ACC112 (cell line): Measurements from ENCODE around the gene C1QA.
"Not testable (repeated sequence)": the region's sequence is repeated elsewhere in the genome, so short reads cannot be mapped to it uniquely, and the experiment has no call there.

ENCODE experiments used
- H2AFZ ChIP-seq: fragments of 200-600 bp; sonication (generic); one replicate; pipeline ENCODE4 v1.6.0; 2017; ENCODE audit warnings: antibody characterized with exemption, low read length; ENCODE audit not compliant: unreplicated experiment
- H3K27ac ChIP-seq: fragments of 200-600 bp; sonication (generic); 2 replicates; pipeline ENCODE4 v1.5.1; 2014; ENCODE audit warnings: low read depth, mild to moderate bottlenecking, antibody characterized with exemption, low read length, moderate library complexity
- H3K27me3 ChIP-seq: fragments of 200-600 bp; sonication (generic); 2 replicates; pipeline ENCODE4 v1.6.1; 2014; ENCODE audit warnings: mild to moderate bottlenecking, antibody characterized with exemption, low read length, moderate library complexity, mixed read lengths; ENCODE audit not compliant: insufficient read depth
- H3K36me3 ChIP-seq: fragments of 200-600 bp; sonication (generic); 2 replicates; pipeline ENCODE4 v1.6.1; 2016; ENCODE audit warnings: mild to moderate bottlenecking, antibody characterized with exemption, low read length, moderate library complexity, mixed read lengths; ENCODE audit not compliant: insufficient read depth
- H3K4me1 ChIP-seq: fragments of 200-600 bp; sonication (generic); one replicate; pipeline ENCODE4 v1.6.1; 2016; ENCODE audit warnings: low read length, mixed read lengths; ENCODE audit not compliant: insufficient read depth, unreplicated experiment, control insufficient read depth
- H3K4me3 ChIP-seq: fragments of 200-600 bp; sonication (generic); 2 replicates; pipeline ENCODE4 v1.5.1; 2014; ENCODE audit warnings: mild to moderate bottlenecking, low read depth, low read length
- H3K79me2 ChIP-seq: fragments of 200-600 bp; sonication (generic); one replicate; pipeline ENCODE4 v1.6.0; 2016; ENCODE audit warnings: low read length; ENCODE audit not compliant: control insufficient read depth, unreplicated experiment, insufficient read depth

Gene C1QA

DNA sequence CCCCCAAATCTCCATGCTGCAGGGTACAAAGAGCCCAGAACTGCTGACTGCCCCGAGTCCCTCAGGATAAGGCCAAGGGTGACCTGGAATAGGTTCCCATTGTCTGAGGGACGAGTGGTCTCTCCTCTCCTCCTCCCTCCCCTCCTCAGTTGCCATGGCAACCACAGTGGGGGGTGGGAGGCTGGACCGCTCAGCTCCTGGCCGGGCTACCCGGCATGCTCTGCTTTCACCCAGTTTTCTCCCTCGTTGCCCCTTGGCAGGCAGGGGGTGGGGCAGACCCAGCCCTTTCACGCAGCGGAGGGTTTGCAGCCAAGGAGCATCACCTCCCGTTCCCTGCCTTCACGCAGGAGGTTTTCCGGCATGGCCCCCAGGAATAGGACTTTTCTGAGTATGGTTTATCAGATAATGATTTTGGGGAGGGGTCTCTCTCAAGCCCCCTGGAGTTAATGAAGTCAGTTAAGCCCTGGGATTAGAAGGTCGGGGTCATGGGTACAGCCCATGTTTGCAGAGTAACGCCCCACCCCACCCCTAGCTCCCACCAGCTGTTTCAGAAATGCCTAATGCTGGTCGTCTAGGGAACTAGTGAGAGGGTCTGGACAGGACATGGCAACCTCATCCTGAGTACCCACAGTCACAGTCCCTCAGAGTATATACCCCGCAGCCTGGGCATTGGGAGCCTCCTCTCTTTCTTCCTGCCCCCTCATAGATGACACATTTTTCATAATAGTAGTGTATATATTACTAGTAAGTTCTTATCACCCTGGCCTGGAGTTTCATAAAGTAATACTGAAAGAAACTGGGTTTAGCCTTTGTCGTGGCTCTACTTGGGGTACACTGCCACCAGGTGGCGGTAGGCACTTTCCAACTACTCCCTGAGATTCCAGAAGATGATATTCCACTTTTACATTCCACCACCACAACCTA lies 37.3 kb downstream of the C1QA start:
- Histone ChIP-seq H3K27me3 (peaks cover 35% of the 10 kb centered on the region), H3K79me2 (no peaks in the 10 kb centered on the region), H3K27ac (no peak overlapping the region), H3K36me3 (no peaks in the 10 kb centered on the region), H3K4me3 (no peak overlapping the region), H2AFZ (no peak overlapping the region), H3K4me1 (no peaks in the 10 kb centered on the region)

DNA sequence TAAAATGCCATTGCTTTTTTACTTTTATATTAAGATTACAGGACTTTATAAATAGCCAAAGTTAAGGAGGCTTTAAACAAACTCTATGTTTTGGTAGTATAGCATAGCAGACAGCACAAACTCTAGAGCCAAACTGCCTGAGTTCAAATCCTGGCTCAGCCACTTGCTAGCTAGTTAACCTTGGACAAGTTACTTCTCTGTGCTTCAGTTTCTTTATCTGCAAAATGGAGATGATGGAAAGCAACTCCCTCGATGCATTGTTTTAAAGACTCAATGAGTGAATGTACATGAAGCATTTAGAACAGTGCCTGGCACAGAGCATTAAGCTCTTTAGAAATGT lies 38.0 kb downstream of the C1QA start:
- Histone ChIP-seq H3K4me1 (no peaks in the 10 kb centered on the region), H3K27me3 (peaks cover 30% of the 10 kb centered on the region), H3K36me3 (no peaks in the 10 kb centered on the region), H3K27ac (no peak overlapping the region), H2AFZ (no peak overlapping the region), H3K79me2 (no peaks in the 10 kb centered on the region), H3K4me3 (no peak overlapping the region)

DNA sequence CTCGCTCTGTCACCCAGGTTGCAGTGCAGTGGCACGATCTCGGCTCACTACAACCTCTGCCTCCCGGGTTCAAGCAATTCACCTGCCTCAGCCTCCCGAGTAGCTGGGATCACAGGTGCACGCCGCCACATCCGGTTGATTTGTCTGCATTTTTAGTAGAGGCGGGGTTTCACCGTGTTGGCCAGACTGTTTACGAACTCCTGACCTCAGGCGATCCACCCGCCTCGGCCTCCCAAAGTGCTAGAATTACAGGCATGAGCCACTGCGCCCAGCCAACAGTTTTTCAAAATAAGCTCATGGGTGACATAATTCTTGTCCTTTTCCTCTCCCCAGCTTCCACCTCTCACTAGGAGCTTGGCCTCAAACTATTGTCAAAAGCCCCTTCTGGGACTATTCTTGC lies 39.7 kb downstream of the C1QA start:
- not testable (repeated sequence) for H3K36me3 ChIP-seq, H3K4me1 ChIP-seq, H3K4me3 ChIP-seq, H2AFZ ChIP-seq, H3K27ac ChIP-seq, H3K79me2 ChIP-seq
- peaks cover 15% of the 10 kb centered on the region for H3K27me3 ChIP-seq

DNA sequence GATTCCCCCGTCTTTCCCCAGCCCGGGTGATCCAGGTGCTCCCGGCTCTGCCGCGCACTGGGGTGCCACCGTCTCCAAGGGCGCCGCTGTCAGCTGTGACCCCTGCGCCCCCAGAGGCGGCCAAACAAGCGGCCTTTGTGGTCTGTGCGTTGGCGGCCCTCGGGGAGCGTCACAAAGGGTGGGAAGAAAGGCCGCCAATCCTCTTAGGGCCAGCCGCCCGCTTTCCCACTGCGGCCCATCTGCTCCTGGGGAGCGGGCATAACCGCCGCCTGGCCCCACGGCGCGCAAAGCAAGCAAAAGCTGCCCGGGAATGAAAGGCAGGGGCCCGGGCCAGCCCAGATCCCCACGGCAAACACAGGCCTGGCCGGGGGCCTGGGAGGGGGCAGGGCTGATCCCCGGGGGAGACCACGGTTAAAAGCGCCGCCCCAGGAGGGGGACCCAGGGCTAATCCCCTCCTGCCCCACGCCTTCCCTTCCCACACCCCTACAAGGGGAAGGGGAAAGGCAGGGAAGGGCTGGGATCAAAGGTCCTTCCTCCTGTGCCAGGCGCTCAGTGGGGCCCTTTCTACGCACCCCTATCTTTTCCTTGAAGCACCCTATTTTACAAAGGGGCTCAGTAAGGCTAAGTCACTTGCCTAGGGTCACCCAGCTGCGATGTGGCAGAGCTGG lies 40.6 kb downstream of the C1QA start:
- H3K27me3 ChIP-seq: peaks cover 8% of the 10 kb centered on the region; the same call in 1 of the 2 replicates
- H3K4me1 ChIP-seq: no peaks in the 10 kb centered on the region
- H3K36me3 ChIP-seq: no peaks in the 10 kb centered on the region
- no peak overlapping the region for H2AFZ ChIP-seq
- no peak overlapping the region for H3K27ac ChIP-seq
- no peak overlapping the region for H3K4me3 ChIP-seq
- no peaks in the 10 kb centered on the region for H3K79me2 ChIP-seq

DNA sequence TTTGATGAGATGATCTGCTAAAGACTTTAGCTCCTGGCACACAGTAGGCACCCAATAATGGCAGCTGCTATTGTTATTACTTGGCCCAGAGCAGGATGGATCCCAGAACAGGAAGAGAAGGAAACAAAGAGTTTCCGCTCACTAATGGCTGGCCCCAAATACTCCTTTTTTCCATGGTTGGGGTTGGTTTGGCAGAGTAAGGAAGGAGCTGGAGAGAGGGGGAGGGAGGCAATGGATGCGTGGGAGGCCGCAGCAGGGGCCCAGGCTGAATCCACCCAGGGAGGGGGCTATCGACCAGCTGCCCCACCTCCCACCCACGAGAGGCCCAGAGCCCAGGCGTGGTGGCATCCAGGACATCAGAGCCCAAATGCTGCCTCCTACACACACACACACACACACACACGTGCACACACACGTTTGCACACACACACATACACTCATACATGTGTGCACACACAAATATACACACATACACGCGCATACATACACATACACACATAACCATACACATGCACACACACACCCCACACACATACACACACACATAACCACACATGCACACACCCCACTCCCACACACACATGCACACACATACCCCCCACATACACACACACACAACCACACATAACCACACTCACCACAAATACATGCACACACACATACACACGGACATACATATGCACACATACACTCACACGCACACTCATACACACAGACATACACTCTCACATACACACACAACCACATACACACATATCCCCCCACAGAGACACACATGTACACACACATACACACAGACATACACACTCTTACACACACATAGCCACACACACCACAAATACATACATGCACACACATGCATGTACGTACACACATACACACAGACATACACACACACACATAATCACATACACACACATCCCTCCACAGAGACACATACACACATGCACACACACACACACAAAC lies 41.8 kb downstream of the C1QA start:
- Histone ChIP-seq H3K27me3 (no peaks in the 10 kb centered on the region), H3K79me2 (no peaks in the 10 kb centered on the region)

DNA sequence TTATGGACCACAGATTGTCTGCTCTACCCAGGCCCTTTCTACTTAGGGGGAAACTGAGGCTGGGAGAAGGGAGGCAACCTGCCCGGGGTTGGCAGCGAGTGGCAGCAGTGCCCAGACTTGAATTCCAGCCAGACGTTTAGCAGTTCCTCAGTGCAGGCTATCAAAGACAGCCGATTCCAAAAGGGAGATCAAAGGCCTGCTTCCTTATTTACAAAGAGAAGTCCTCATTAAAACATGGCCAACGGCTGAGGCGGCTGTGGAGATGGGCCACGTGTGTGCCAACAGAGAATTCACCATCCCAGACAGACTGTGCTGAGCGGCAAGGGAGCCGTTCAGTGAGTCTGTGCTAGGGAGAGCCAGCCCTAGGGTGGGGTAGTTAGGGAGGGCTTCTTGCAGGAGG lies 44.3 kb downstream of the C1QA start:
- no peak overlapping the region for H3K4me3 ChIP-seq
- H3K36me3 ChIP-seq: no peaks in the 10 kb centered on the region
- H3K27ac ChIP-seq: no peak overlapping the region
- no peaks in the 10 kb centered on the region for H3K4me1 ChIP-seq
- H3K79me2 ChIP-seq: no peaks in the 10 kb centered on the region
- no peaks in the 10 kb centered on the region for H3K27me3 ChIP-seq
- H2AFZ ChIP-seq: no peak overlapping the region

More for the DNA sequence above, 41.8 kb downstream of the C1QA start:
- Histone ChIP-seq H3K36me3 (no peaks in the 10 kb centered on the region), H3K4me3 (no peak overlapping the region), H2AFZ (no peak overlapping the region), H3K4me1 (no peaks in the 10 kb centered on the region), H3K27ac (no peak overlapping the region)

DNA sequence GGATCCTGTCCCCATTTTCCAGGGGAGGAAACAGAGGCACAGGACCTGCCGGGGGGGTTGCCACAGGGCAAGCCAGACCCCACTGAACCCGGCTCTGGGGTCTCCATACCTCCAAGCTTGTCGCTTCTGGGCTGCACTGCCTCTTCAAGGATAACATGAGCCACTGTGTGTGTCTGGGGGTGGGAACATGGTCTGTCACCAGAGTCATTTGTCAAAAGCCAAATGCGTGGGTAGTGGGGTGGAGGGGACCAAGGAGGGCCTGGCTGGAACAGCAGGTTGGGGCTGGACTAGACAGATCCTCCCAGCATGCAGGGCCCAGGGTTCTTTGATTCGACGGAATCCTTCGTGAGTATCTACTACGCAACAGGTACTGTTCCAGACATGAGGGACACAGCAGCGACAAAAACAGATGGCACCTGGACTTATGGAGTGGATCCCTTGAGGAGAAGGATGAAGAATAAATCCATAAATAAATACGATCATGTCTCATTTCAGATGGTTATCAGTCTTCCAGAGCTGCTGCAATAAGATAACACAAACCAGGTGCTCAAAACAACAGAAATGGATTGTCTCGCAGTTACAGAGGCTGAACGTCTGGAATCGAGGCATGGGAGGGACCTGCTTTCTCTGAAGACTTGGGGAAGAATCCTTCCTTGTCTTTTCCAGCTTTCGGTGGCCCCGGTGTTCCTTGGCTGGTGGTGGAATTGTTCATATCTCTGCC lies 45.3 kb downstream of the C1QA start:
- H3K36me3 ChIP-seq: no peaks in the 10 kb centered on the region
- no peaks in the 10 kb centered on the region for H3K4me1 ChIP-seq
- H3K27me3 ChIP-seq: no peaks in the 10 kb centered on the region
- H2AFZ ChIP-seq: no peak overlapping the region
- H3K27ac ChIP-seq: no peak overlapping the region
- no peaks in the 10 kb centered on the region for H3K79me2 ChIP-seq
- no peak overlapping the region for H3K4me3 ChIP-seq

DNA sequence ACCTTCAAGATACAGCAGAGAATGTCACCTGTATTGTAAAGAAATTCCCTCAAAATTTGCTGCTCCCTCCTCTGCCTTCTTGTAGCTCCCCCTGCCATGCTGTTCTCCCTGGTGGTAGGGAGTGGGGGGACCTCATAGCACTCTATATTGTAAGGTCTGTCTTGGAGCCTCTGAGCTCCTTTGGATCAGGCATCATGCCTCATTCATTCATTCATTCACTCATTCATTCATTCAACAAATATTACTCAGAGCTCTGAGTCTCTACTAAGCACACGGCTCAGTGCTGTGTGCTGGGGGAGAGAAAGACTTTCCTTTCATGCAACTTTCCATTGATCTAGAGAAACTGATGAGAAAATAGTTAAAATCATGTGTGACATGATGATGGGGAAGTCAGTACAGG lies 47.1 kb downstream of the C1QA start:
- Histone ChIP-seq H3K4me1 (no peaks in the 10 kb centered on the region), H3K27me3 (no peaks in the 10 kb centered on the region), H3K79me2 (no peaks in the 10 kb centered on the region), H3K4me3 (no peak overlapping the region), H3K27ac (no peak overlapping the region), H2AFZ (no peak overlapping the region), H3K36me3 (no peaks in the 10 kb centered on the region)

DNA sequence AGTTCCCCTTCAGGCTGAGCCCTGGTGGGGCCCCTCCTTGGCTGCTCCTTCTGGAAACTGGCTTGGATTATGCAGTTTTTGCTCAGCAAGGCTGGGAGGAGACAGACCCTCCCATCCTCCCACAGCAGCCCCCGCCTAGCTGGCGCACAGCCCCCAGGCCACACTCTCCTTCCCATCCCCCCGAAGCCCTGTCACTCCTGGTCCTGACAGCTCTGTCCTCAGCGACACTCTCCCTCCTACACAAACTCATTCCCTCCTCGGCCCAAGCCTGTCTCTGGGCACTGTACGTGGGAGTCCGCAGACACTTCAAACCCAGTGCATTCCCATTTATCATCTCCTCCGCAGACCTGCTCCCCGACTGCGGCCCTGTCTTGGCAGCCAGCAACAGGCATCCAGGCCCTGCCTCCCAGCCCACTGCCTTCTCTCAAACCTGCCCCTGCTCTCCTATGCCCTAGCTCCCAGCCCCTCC lies 49.2 kb downstream of the C1QA start:
- peaks cover 7% of the 10 kb centered on the region for H3K4me1 ChIP-seq
- no peaks in the 10 kb centered on the region for H3K79me2 ChIP-seq
- no peaks in the 10 kb centered on the region for H3K27me3 ChIP-seq
- no peak overlapping the region for H3K4me3 ChIP-seq
- H3K27ac ChIP-seq: no peak overlapping the region
- no peaks in the 10 kb centered on the region for H3K36me3 ChIP-seq
- no peak overlapping the region for H2AFZ ChIP-seq

DNA sequence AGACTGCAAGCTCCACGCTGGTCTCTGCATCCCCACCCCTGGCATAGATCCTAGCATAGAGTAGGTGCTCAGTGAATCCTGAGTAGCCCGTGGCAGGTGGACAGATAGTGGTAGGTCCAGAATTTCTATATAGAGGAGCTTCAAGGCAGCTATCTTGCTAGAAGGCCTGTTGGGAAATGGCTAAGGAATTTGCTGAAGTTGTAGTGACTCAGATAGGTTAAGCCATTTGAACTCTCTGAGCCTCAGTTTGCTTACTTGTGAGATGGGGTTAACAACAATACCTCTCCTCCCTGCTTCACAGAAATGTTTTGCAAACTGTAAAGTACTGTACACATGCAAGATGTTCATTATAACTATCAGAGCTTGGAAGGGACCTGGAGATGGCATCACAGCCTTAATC lies 50.8 kb downstream of the C1QA start:
- Histone ChIP-seq H3K79me2 (no peaks in the 10 kb centered on the region), H3K4me3 (no peak overlapping the region), H2AFZ (no peak overlapping the region), H3K36me3 (no peaks in the 10 kb centered on the region), H3K4me1 (peaks cover 7% of the 10 kb centered on the region), H3K27ac (no peak overlapping the region), H3K27me3 (no peaks in the 10 kb centered on the region)
